ENCODE measurements around the gene FOXO3. TPM values are rescaled to one million over a fixed set of nuclear protein-coding genes. Genes with fewer than 3 reads are reported as not detected.
"Not testable (repeated sequence)": the region's sequence is repeated elsewhere in the genome, so short reads cannot be mapped to it uniquely, and the experiment has no call there.

The FOXO3 gene
- total RNA-seq, 1 experiment from 2014 or later: 13.3 TPM

DNA sequence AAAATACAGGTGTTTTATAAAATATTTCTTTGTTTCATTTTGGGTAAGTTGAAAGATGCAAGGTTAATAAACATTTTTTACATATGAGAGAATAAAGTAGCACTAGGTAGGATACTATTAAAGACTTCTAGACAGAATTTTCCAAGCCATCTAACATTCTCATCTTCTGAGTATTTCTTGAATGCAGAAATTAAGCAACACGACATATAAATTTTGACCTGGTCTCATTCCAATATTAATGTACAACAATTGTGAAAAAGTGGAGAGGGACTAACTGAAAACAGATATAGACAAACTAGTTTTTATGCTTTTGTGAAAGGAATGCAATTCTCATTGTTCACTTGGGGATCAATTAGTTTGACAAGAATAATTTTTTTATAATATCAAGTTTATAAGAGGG is 11.5 kb upstream of the FOXO3 start:
- no peak for DNase-seq (ENCODE audit: low read depth, low spot score)
- in situ Hi-C loops (cut with HindIII; ENCODE audit: low pct_unique_long_range_greater_than_20kb, low sequenced_read_pairs): no loop called here

DNA sequence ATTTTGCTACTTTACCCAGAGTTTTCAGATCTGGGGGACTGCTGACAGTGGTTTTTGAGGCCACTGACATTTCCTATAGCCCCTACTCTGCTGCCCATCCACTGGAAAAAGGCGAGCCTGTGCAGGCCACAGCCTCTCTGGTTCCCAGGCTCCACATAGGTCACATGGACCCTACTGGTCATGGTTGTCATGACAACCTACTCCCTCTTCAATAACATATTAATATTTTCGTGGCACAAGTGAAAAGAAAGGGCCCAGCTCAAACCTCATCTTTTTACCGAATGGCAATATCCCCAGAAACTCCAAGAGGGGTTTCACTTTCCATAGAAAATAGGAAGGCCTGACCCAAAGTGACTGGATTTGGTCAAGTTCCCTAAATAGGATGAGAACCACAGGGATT is 11.0 kb upstream of the FOXO3 start:
- in situ Hi-C loops (cut with HindIII; ENCODE audit: low pct_unique_long_range_greater_than_20kb, low sequenced_read_pairs): no loop called here

DNA sequence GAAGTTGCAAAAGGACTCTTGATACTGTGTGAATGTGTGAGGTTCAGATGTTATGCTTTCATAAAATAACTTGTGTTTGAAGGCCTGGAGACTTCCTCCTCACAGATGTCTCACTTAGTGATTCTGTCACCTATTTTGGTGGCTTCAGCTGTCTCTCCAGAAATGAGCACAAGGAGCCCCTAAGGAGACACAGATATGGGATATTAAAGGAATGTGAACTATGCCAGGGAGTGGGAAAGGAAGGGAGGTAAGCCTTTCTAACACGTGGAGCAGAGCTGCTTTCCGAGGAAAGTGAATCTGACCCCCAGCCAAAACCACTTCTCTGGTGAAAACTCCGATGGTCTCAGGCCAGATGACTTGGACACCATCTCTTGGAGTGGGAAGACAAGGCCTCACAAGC is 10.5 kb upstream of the FOXO3 start:
- DNase-seq (ENCODE audit: low read depth, low spot score): no peak
- in situ Hi-C loops (cut with HindIII; ENCODE audit: low pct_unique_long_range_greater_than_20kb, low sequenced_read_pairs): no loop called here

More for the DNA sequence above, 11.0 kb upstream of the FOXO3 start:
- DNase-seq (ENCODE audit: low read depth, low spot score): peak; percentile 19

DNA sequence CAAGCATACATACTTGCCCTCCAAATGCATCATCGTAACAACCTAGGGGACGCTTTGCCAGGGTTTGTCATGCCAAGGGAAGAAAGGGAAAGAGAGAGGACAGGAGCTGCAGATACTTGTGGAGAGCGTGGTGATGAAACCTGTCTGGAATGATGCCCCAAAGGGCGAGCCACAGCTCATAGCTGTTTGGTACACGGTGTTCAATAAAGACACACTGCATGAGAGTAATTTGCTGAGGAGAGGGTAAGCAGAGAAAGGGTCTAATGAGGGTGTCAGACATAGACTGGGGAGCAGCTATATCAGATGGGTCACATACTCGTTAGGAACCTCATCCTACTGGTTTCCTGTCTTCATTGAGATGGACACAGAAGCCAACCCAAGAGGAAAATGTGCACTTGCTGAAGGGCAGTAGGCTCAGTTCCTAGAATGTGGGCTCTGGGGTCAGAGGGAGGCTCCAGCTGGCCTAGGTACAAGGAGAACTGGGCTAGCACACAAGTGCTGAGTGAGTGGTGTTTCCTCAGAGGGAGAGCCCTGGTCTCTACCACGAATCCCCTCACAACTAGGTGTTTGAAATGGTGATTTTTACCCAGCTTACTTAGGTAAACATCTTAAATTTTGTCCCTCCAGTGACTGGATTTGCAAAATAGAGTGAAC is 5.2 kb upstream of the FOXO3 start:
- in situ Hi-C loops (cut with HindIII; ENCODE audit: low pct_unique_long_range_greater_than_20kb, low sequenced_read_pairs): no loop called here
- DNase-seq (ENCODE audit: low read depth, low spot score): no peak

DNA sequence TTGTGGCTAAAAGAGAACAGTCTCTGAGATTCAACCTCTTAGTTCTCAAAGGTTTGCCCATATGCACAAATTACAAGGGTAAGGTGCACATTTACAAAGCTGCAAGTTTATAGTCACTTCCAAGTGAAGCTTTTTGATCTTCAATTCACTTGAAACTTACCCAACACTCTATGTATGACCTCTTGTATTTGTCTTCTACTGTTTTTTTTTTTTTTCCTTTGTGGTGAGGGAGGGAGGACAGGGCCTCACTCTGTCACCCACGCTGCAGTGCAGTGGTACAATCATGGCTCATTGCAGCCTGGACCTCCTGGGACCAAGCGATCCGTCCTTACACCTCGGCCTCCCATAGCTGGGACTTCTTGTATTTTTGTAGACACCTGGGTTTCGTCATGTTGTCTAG is 4.5 kb upstream of the FOXO3 start:
- no peak for DNase-seq (ENCODE audit: low read depth, low spot score)
- in situ Hi-C loops (cut with HindIII; ENCODE audit: low pct_unique_long_range_greater_than_20kb, low sequenced_read_pairs): no loop called here

DNA sequence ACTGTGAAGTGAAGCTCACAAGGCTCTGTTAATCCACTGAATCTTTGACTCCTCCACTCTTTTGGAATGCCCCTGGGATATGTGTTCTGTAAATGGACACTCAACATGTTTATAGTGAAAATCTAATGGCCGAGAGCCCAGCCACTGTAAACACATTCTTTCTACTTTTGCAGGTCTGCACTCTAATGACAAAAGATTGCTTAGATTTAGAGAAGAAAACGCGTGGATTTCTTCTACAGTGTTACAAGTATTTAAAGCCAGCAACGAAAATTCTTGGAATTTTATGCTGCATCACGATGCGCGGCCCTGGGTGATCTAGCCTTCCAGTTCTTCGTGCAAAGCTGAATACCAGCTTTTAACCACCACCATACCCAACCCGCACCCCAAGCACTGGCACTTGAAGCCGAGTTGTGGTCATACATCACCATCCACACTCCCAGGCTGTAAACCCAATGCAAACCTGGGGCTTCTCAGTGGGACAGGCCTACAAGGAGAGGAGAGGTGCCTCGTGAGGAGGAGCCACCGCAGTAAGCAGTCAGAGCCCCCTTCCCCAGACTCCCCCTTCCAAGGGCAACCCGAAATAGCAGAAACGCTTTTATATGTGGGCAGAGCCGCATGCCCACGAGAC is 3.7 kb upstream of the FOXO3 start:
- DNase-seq (ENCODE audit: low read depth, low spot score): no peak
- in situ Hi-C loops (cut with HindIII; ENCODE audit: low pct_unique_long_range_greater_than_20kb, low sequenced_read_pairs): no loop called here

DNA sequence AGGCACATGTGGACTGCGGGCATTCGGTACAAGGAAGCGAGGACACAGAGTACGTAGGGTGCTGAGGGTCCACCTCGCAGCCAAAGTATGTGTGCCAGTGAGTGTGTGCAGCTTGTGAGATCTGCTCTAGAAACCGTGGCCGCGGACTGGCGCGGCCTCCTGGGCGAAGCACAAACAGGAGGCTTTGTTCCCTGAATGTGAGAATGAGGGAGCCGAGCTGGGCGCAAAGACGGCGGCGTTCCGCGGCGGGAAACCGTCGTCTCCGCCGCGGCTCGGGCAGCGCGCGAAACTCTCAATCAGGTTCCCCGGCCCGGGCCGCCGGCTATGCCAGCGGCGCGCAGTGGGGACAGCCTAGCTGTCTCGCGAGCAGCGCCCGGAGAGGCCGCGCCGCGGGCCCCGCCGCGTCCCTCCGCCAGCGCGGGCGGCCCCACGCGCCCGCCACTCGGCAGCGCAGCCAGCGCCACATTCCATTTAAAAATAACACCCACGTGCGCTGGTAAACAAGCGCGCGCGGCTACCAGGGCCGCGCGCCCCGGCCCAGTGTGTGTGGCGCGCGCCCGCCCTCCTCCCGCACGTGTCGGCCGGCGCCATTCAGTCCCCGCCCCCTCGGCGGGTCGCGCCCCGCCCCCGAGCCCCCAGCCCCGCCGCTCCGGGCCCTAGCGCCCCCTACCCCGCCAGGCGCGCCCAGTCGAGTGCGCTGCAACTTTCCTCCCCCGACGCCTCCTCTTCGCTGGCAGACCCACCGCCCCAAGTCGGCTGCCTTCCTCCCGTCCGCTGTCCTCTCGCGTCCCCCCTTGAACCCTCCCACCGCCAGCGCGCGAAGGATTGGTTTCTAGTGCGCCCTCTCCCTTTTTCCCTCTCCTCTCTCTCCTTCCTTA is 3.0 kb upstream of the FOXO3 start:
- in situ Hi-C loops (cut with HindIII; ENCODE audit: low pct_unique_long_range_greater_than_20kb, low sequenced_read_pairs): no loop called here

DNA sequence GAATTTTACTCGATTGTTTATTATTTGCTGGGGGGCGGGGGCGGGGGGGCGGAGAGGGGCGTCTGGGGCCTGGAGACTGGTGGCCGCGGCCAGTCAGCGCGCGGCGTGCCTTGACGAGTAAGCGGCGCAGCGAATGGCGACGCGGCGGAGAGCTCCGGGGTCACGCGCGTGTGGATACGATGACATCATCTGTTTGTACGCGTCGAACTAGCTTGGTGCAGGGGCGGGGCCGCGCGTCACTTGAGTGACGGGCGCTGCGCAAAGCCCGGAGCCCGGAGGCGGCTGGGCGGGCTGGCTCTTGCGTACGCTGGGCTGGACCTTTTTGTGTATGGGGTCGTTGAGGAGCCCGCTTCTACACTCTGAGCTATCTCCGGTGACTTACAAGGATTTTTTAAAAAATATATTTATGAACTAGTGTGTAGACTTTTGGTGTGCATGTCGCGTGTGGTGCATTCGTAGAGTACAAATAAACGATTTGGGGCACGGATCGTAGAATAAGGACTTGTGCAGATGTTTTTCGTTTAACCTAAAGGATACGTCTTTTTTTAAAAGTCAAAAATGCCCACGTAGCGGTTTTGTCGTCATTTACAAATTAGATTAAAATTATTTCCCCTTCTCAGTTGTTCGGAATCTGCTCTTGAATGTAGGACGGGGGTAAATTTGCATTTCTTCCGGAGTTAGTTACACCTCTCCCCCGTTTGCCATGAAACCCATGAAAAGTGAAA is 2.2 kb upstream of the FOXO3 start:
- DNase-seq (ENCODE audit: low read depth, low spot score): peak; percentile 97
- in situ Hi-C loops (cut with HindIII; ENCODE audit: low pct_unique_long_range_greater_than_20kb, low sequenced_read_pairs): no loop called here

More for the DNA sequence above, 3.0 kb upstream of the FOXO3 start:
- DNase-seq (ENCODE audit: low read depth, low spot score): peak; percentile 45

DNA sequence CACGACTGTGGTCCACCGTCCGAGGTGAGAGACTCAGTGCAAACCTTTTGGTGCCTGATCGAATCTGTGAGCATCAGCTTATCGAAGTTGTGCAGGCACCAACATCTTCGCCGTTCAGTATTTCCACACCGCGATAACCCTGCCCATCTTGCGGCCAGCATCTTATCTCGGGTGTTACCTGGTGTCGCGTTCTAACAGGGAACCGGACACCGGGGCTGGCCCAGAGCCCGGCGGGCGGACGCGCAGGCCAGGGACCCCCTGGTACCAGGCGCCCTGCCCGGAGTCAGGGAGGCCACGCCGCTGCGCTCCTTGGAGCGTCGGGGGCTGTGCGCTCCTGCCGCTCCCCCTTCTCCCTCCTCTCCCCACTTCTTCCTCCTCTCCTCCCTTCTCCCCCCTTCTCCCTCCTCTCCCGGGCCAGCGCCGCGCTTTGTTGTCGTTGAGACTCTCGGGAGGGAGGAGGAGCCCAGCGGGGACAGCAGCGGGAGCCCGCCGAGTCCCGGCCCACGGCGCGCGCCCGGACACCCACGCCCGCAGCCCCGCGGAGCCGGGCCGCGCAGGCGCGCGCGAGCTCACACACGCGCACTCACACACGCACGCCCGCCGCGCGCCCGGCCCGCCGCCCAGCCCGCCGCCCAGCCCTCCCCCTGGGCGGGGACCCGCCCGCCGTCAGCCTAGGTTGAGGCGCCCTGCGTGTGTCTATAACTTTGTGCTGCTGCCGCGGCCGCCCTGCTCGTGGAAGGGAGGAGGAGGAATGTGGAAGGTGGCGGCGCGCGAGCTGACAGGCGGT is 1.4 kb upstream of the FOXO3 start:
- DNase-seq (ENCODE audit: low read depth, low spot score): peak; percentile 78
- in situ Hi-C loops (cut with HindIII; ENCODE audit: low pct_unique_long_range_greater_than_20kb, low sequenced_read_pairs): no loop called here

DNA sequence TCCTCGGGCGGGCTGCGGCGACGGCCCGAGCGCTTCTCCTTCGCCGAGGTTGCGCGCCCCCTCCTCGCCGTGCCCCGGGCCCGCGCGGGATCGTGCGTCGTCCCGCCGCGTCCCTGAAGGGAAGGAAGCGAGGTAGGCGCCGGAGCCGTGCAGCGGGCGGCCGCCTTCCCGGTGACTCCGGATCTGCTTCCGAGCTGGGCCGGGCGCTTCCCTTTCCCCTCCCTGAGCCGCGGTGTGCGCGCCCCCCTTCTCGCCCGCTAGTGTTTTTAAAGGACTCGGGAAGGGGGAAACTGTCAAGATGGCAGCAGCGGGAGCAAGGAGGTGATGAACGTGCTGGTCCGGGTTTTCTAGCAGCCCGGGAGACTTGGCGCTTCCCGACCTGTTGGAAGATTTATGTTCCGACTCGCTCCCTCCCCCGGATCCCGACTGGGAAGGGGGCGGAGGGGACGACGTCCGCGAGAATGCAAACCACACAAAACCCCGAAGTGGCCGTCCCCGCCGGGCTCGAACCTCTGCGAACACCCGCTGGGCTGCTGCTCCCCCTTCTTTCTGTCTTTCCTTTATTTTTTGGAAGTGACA is 744 bp upstream of the FOXO3 start:
- DNase-seq (ENCODE audit: low read depth, low spot score): peak; percentile 53
- in situ Hi-C loops (cut with HindIII; ENCODE audit: low pct_unique_long_range_greater_than_20kb, low sequenced_read_pairs): no loop called here

DNA sequence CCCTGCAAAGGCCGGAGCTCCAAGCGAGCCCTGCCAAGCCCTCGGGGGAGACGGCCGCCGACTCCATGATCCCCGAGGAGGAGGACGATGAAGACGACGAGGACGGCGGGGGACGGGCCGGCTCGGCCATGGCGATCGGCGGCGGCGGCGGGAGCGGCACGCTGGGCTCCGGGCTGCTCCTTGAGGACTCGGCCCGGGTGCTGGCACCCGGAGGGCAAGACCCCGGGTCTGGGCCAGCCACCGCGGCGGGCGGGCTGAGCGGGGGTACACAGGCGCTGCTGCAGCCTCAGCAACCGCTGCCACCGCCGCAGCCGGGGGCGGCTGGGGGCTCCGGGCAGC is 561 bp downstream of the FOXO3 start:
- DNase-seq (ENCODE audit: low read depth, low spot score); in situ Hi-C loops (cut with HindIII; ENCODE audit: low pct_unique_long_range_greater_than_20kb, low sequenced_read_pairs): not testable (repeated sequence)

DNA sequence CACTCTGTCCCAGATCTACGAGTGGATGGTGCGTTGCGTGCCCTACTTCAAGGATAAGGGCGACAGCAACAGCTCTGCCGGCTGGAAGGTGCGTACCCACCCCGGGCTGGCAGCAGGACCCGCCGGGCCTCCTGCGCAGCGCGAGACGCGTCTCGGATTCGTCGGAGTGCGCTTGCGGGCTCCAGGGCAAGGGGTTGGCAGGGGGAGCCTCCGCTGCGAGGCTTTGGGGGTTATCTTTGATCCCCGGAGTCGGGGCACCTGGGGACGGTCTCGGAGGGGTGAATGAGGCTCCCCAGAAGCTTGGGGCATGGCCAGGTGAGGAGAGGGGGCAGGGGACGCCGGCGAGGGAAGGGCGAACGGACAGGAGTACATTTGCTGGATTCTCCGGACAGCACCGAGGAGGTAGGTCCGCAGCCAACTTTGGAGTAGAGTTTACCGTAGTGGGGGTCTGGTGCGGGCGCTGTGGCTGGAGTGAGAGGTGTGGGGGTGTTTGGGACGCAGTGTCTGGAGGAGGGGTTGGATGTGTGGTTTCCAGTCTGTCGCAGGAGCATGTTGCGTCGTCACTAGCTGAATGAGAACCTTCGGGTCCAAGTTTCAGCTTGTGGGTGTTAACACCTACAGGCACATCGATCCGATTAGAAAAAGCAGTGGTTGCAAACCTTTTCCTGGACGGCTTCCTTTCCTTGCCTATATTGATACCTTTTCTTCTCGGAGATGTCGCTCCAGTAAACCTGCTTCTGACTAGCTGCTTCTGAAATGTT is 1.2 kb downstream of the FOXO3 start:
- DNase-seq (ENCODE audit: low read depth, low spot score): no peak

DNA sequence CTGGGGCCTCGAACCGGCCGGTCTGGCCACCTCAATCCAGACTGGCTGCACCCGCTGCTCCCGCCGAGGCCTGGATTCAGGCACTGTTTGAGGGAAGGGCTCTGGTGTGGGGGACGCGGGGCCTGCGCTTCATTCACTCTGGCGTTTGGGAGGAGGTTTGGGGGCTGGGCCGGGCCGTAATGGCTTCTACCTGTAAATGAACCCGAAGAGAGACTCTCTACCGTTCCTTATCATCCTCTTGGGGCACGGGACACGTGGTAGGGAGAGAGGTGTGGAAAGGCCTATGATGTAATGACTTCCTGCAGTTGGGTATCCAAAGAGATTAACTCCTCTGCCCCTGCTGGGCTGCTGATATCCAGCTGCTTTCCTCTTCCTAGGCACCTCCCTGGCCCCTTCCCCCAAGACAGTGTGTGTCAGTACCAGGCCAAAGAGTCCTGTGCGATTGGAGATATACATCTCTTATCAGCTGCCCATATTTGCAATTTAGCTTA is 1.8 kb downstream of the FOXO3 start:
- in situ Hi-C loops (cut with HindIII; ENCODE audit: low pct_unique_long_range_greater_than_20kb, low sequenced_read_pairs): no loop called here

More for the DNA sequence above, 1.2 kb downstream of the FOXO3 start:
- in situ Hi-C loops (cut with HindIII; ENCODE audit: low pct_unique_long_range_greater_than_20kb, low sequenced_read_pairs): no loop called here

DNA sequence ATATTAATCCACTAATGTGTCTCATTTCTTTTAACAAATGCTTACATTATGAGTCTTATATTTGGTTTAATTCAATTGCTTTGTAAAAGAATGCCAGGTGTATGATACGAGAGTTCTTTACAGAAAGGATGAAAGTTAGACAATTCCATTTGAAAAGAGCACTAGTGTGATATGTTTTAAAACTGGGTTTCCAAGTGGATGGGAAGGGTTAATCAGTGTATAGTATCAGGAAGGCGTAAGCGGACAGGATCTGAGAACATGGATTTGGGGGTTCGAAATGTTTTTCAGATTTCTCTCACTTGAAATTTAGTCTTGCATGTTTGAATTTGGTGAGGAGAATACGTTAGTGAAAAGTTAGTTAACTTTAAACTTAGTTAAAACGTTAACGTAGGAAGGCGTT is 2.6 kb downstream of the FOXO3 start:
- in situ Hi-C loops (cut with HindIII; ENCODE audit: low pct_unique_long_range_greater_than_20kb, low sequenced_read_pairs): no loop called here
- no peak for DNase-seq (ENCODE audit: low read depth, low spot score)

More for the DNA sequence above, 1.8 kb downstream of the FOXO3 start:
- DNase-seq (ENCODE audit: low read depth, low spot score): peak; percentile 13

DNA sequence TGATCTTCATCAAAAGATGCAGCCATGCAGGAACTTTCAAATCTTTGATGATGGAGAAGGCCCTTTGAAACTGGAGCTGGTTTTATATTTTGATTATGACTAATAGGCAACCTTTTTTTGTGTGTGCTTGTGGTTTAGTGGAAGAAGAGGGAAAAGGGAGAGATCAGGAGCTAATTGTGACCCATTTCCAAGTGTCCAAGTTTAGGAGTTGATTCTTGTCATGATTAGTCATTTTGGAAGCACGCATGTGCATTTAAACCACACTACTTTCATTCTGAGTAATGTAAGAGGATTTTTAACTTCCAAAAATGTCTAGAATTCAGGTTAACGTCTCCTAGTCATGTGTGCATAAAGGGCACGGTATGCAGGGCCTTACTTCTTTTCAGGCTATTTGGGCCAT is 3.5 kb downstream of the FOXO3 start:
- DNase-seq (ENCODE audit: low read depth, low spot score): peak; percentile 35
- in situ Hi-C loops (cut with HindIII; ENCODE audit: low pct_unique_long_range_greater_than_20kb, low sequenced_read_pairs): no loop called here

DNA sequence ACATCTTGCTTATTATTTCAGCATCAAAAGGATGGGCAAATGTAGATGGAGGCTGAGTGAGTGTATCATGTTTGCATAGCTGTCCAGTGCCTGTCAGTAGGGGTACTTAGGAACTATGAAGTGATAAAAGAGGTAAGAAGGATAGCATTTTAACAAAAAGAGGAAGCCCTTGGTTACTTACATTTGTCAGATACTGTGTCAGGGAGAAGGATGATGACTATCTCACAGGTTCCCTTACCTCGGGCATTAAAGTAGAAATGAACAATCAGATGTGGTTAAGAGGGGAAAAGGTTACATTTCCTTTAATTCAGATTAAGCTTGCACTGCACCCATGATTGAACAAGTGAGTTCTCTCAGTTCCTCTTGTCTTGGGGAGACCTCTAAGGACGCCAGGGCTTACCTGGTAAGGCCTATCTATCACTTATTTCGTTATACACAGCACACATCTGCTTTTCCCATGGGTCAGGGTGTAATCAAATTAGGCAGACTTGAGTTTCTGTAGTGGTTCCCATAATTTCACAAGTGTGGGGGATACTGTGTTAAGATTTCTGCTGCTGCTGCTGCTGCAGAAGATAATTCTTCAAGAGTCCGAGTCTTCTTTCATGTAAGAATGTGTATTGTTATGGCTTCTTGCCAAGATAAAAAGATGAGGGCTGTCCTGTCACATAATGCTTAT is 4.5 kb downstream of the FOXO3 start:
- no peak for DNase-seq (ENCODE audit: low read depth, low spot score)
- in situ Hi-C loops (cut with HindIII; ENCODE audit: low pct_unique_long_range_greater_than_20kb, low sequenced_read_pairs): no loop called here

Data from SK-MEL-5 (cell line).